Activated naive CD8-positive, alpha-beta T cell treated with anti-CD3 and anti-CD28 coated beads for 36 hours (primary cell): ENCODE measurements around the gene WDR91. TPM values are rescaled to one million over a fixed set of nuclear protein-coding genes. Genes with fewer than 3 reads are reported as not detected.
A peak's percentile ranks its signal among the peaks of the same experiment; 100 is the strongest.
"Not testable (repeated sequence)": the region's sequence is repeated elsewhere in the genome, so short reads cannot be mapped to it uniquely, and the experiment has no call there.

ENCODE experiments used
- DNase-seq: peaks from one replicate; pipeline ENCODE4 v3.0.0; 2021
- H3K27ac Mint-ChIP-seq: one replicate; pipeline ENCODE4 v1.8.0; 2022; ENCODE audit warnings: mild to moderate bottlenecking, moderate library complexity, mixed read lengths
- H3K27me3 Mint-ChIP-seq: one replicate; pipeline ENCODE4 v1.8.0; 2022; ENCODE audit warnings: mild to moderate bottlenecking, mixed read lengths
- H3K36me3 Mint-ChIP-seq: one replicate; pipeline ENCODE4 v1.8.0; 2021; ENCODE audit warnings: mild to moderate bottlenecking, mixed read lengths
- H3K4me1 Mint-ChIP-seq: one replicate; pipeline ENCODE4 v1.8.0; 2021; ENCODE audit warnings: mixed read lengths
- H3K4me3 Mint-ChIP-seq: one replicate; pipeline ENCODE4 v1.8.0; 2022; ENCODE audit warnings: mild to moderate bottlenecking, moderate library complexity, mixed read lengths
- H3K9me3 Mint-ChIP-seq: one replicate; pipeline ENCODE4 v1.8.0; 2022; ENCODE audit warnings: mixed read lengths
- total RNA-seq, 2 experiments: library from RNA; stranded (reverse); gene quantifications; one replicate each; pipeline ENCODE4 v1.2.3, GENCODE V29; 2021

Gene WDR91
- total RNA-seq, 2 experiments from 2014 or later, result 12.3 to 14.0 TPM

DNA sequence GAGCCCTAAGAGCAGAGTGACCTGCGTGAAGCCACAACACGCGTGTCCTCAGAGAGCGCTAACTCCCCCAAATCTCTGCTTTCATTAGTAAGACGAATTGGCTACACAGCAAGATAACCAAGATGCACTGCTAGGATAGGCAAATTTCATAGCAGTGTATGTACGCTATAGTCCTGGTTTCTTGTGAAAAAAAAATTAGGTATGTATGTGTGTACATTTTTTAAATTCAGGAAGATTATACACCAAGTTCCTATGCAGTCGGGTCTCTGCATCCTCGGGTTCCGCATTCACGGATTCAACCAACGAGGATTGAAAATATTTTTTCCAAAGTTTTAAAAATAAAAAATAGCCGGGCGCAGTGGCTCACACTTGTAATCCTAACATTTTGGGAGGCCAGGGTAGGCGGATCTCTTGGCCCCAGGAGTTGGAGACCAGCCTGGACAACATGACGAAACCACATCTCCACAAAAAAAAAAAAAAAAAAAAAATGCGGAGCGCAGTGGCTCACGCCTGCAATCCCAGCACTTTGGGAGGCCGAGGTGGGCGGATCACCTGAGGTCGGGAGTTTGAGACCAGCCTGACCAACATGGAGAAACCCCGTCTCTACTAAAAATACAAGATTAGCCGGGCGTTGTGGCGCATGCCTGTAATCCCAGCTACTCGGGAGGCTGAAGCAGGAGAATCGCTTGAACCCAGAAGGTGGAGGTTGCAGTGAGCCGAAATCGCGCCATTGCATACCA, 790 bp upstream of the WDR91 start:
- H3K36me3 Mint-ChIP-seq, H3K9me3 Mint-ChIP-seq, H3K27me3 Mint-ChIP-seq, DNase-seq: not testable (repeated sequence)
- Mint-ChIP-seq H3K4me3 (peak overlapping the region; percentile 85), H3K27ac (peak overlapping the region; percentile 80), H3K4me1 (peaks cover 33% of the 10 kb centered on the region)

DNA sequence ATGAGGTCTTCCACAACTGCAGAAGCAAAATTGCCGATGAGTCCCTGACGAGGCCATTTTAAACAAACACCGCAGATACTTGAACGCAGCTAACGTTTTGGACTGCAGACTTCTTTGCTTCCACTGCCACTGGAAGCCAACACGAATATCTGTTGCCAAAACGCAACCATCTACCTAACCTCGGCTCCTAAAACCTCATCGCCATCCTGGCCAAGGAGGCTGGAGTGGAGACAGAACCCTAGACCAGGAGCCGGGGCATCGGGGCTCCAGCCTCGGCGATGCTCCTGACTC, 493 bp downstream of the WDR91 start:
- Mint-ChIP-seq H3K4me1 (peaks cover 43% of the 10 kb centered on the region), H3K27me3 (no peaks in the 10 kb centered on the region), H3K36me3 (no peaks in the 10 kb centered on the region), H3K9me3 (no peaks in the 10 kb centered on the region), H3K27ac (peak overlapping the region; percentile 95), H3K4me3 (peak overlapping the region; percentile 92)
- no peak for DNase-seq

DNA sequence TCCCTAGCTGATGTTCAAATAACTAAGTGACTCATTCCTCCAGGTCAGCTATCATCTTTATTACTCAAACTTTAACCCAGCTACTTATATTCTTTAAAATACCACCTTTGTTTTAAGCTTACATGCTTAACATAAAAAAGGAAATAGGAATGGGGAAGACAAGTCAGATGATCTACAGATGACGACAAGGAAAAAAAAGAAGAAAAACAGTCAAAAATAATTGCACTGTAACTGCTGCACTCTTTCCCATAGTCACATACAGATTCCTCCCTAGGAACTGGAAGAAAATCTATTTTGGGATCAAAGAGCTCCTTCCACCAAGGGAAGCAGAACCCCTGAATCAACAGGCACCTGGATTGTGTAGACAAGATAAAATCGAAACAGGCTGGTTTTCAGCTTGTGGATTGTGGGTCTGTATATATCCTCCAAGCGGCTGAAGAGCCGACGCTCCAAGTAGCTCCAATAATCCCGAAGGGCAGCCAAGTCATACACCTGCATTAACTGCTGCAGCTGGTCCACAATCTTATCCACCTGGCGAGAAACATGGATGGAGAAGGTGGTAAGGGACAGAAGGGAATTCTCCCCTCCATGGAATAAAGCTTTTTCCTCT, 2.0 kb downstream of the WDR91 start:
- H3K4me1 Mint-ChIP-seq, result peaks cover 47% of the 10 kb centered on the region
- no peaks in the 10 kb centered on the region for H3K9me3 Mint-ChIP-seq
- H3K4me3 Mint-ChIP-seq, result no peak overlapping the region
- H3K27me3 Mint-ChIP-seq, result no peaks in the 10 kb centered on the region
- peaks cover 5% of the 10 kb centered on the region for H3K36me3 Mint-ChIP-seq
- H3K27ac Mint-ChIP-seq, result no peak overlapping the region
- no peak for DNase-seq

DNA sequence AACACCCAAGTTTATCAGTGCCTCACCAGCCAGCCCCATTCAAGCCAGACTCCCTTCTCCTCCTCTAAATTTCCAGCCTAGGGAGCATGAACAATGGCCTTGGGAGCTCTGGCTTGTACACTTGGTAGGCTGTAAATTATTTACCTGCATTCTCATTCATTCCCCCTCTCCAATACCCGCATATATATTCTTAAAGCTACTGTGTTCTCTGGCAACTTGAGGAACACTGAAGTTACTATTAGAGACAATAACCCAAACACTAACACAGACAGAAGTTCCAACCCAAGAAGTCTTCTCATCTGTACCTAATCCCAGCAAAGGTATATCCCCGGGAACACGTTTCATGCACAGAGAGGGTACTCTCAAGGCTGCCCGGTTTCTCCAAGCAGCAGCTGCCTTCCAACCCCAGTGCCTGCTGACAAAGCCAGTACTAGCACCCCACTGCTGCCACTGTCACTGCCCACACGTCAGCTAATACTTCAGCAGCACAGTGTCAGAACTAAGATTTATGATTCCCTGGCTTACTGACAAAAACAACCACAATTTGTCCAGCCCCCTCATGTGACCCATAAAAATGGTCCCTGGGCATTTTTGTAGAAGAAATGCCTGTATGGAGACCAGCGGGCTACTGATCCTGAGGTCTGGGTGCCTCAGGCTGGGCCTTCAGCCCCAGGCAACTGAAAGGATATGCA, 3.1 kb downstream of the WDR91 start:
- Mint-ChIP-seq H3K27ac (peak overlapping the region; percentile 36), H3K4me1 (peaks cover 53% of the 10 kb centered on the region), H3K27me3 (no peaks in the 10 kb centered on the region), H3K4me3 (no peak overlapping the region), H3K9me3 (no peaks in the 10 kb centered on the region), H3K36me3 (peaks cover 16% of the 10 kb centered on the region)
- no peak for DNase-seq

DNA sequence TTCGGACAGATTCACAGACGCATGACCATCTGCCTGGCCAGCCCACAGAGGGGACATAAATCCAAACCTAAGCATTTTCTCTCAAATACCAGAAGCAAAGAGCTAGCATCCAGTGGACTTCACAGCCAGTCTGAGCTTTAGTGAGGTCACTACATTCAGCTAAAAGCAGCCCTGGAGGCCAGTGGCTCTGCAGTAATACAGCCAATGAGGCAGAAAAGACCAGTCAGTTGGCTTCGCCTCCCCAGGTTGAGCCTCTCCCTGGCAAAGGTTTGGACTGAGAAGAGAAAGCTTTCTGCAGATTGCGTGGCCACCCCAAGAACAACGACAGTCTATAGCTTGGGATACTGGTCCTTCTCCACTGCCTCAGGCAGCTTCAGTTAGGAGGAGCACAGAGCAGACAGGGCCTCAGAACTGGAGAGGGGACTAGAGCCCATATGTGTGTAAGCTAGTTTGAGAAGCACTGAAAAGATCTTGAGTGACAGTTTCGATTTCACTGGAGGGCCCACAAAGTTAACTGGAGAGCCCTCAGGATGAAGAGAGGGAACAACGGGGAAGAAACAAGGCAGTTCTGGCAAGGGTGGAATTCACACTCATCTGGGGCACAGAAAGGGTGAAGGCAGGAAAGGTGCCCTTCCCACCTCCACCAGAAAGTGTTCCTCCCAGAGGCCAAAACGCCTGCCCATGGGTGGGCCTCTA, 3.8 kb downstream of the WDR91 start:
- DNase-seq, result no peak
- no peaks in the 10 kb centered on the region for H3K27me3 Mint-ChIP-seq
- peaks cover 55% of the 10 kb centered on the region for H3K4me1 Mint-ChIP-seq
- no peaks in the 10 kb centered on the region for H3K9me3 Mint-ChIP-seq
- H3K27ac Mint-ChIP-seq, result peak overlapping the region; percentile 57
- H3K4me3 Mint-ChIP-seq, result no peak overlapping the region
- H3K36me3 Mint-ChIP-seq, result peaks cover 16% of the 10 kb centered on the region

DNA sequence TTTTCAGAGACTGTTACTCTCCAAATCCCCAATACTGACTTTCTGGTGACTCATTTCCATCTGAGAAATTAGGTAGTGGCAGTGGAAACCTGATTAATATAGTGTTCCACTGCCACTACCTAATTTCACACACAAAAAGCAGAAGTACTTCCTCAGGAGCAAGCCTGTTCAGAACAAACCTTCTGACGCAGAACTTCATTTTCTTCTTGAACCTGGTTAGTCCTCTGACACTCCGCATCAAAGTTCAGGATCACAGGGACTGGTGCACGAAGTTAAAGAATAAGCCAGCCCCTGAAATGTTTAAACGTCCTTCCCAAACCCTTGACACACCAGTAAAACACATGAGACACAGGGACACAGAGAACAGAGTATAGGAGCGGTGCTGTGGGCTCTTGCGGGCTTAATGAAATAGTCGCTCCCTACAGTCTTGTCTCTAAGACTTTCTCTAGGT, 4.4 kb downstream of the WDR91 start:
- peak overlapping the region; percentile 57 for H3K27ac Mint-ChIP-seq
- H3K4me1 Mint-ChIP-seq, result peaks cover 59% of the 10 kb centered on the region
- H3K36me3 Mint-ChIP-seq, result peaks cover 19% of the 10 kb centered on the region
- no peak for DNase-seq
- H3K27me3 Mint-ChIP-seq, result no peaks in the 10 kb centered on the region
- H3K9me3 Mint-ChIP-seq, result no peaks in the 10 kb centered on the region
- H3K4me3 Mint-ChIP-seq, result peak overlapping the region; percentile 26

DNA sequence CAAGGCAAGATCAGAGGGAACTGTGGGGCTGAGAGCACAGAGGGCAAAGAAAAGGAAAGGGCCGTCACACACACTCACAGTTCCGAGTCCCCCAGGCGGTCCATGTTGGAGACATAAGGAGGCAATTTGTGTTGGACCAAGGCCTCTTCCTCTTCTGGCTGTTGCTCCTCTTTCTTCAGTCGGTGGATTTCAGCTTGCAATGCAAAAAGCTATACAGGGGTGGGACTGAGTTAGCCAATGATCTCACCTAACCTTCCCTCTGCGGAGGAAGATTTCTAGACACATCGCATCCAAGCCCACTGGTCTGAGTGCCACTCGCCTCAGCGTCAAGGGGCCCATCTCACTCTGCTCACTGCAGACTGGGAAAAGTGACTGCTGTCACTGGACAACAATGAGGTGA, 5.5 kb downstream of the WDR91 start:
- Mint-ChIP-seq H3K4me3 (no peak overlapping the region), H3K27me3 (no peaks in the 10 kb centered on the region), H3K27ac (no peak overlapping the region), H3K9me3 (no peaks in the 10 kb centered on the region), H3K36me3 (peaks cover 23% of the 10 kb centered on the region), H3K4me1 (peaks cover 60% of the 10 kb centered on the region)
- no peak for DNase-seq

DNA sequence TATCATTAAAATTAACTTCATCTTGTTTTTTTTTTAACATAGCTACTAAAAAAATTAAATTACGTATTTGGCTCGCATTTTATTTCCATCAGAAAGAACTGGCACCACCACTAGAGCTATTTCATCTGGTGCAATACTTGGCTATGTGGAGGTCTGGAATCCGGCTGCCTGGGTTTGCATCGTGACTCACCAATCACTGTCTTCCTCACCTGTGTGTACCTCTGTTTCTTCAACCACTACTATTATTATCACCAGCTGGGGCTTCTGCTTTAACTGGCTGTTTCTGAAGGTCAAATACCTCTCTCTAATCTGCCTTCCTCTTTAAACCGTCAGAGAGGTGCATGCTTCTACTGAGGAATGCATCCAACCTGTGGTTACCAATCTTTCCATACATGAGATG, 6.5 kb downstream of the WDR91 start:
- no peaks in the 10 kb centered on the region for H3K27me3 Mint-ChIP-seq

DNA sequence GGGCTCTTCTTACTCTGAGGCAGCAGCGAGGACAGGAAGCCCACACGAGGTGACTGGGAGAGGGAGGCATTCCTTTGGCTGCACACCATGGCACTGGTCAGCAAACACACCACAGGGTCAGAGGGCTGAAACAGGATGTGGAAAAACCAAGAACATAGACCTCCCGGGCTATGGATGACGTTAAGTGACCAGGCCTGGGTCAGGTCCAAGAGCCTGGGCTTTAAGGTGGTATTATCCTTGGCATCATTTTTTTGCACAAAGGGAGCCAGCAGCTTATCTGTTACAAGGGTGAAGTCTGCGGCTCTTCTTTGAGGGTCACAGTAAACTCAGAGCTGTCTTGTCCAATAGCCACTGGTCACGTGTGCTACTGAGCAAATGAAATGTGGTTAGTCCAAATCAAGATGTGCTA, 7.0 kb downstream of the WDR91 start:
- H3K27ac Mint-ChIP-seq, result no peak overlapping the region

More for the DNA sequence above, 6.5 kb downstream of the WDR91 start:
- Mint-ChIP-seq H3K9me3 (no peaks in the 10 kb centered on the region), H3K4me3 (no peak overlapping the region), H3K4me1 (peaks cover 53% of the 10 kb centered on the region), H3K27ac (no peak overlapping the region), H3K36me3 (peaks cover 23% of the 10 kb centered on the region)
- DNase-seq, result no peak

DNA sequence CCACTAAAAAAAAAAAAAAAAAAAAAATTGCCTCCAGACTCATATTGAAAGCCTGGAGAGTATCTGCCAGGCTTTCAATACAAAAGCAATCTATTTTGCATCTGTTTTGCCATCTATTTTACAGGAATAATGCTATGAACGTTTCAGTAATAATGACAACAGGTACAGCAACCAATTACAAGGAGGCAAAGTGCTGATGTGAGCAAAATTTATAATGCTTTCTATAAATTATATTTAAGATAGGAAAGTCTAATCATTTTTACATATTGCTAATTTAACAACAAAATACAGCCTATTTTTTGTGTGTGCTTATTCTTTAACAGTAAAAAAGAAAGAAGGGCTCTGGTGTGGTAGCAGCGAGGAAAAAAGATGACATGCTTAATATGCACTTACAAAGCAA, 10.0 kb downstream of the WDR91 start:
- H3K27ac Mint-ChIP-seq, result no peak overlapping the region
- no peaks in the 10 kb centered on the region for H3K27me3 Mint-ChIP-seq
- no peaks in the 10 kb centered on the region for H3K9me3 Mint-ChIP-seq
- H3K36me3 Mint-ChIP-seq, result peaks cover 34% of the 10 kb centered on the region
- DNase-seq, result no peak
- peaks cover 26% of the 10 kb centered on the region for H3K4me1 Mint-ChIP-seq
- no peak overlapping the region for H3K4me3 Mint-ChIP-seq

More for the DNA sequence above, 7.0 kb downstream of the WDR91 start:
- H3K9me3 Mint-ChIP-seq, result no peaks in the 10 kb centered on the region
- no peak overlapping the region for H3K4me3 Mint-ChIP-seq
- peaks cover 48% of the 10 kb centered on the region for H3K4me1 Mint-ChIP-seq
- no peak for DNase-seq
- H3K36me3 Mint-ChIP-seq, result peaks cover 25% of the 10 kb centered on the region
- H3K27me3 Mint-ChIP-seq, result no peaks in the 10 kb centered on the region

DNA sequence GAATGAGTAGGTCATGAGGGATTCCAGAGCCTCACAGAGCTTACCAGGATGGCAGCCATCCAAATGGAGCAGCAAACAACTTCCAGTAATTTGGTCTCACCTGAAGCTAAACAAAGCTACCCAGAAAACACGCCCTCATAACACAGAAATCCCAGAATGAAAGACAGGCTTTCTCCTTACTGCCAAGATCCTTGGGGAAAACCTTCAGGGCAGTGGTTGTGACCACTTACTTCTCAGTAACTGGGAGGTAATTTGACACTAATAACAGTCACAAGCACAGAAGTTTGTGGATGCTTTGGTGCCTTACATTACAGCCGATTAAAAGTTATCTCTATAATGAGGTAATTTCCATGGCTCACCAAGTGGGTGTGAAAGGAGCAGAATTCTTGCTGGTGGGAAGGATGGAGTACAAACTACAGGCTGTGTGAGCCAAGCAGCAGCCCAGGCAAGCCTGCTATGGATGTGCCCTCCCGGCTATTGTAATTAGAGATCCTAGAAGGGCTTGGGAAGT, 10.4 kb downstream of the WDR91 start:
- Mint-ChIP-seq H3K36me3 (peaks cover 35% of the 10 kb centered on the region), H3K27ac (no peak overlapping the region), H3K9me3 (no peaks in the 10 kb centered on the region), H3K4me3 (no peak overlapping the region), H3K27me3 (no peaks in the 10 kb centered on the region), H3K4me1 (peaks cover 21% of the 10 kb centered on the region)
- no peak for DNase-seq

DNA sequence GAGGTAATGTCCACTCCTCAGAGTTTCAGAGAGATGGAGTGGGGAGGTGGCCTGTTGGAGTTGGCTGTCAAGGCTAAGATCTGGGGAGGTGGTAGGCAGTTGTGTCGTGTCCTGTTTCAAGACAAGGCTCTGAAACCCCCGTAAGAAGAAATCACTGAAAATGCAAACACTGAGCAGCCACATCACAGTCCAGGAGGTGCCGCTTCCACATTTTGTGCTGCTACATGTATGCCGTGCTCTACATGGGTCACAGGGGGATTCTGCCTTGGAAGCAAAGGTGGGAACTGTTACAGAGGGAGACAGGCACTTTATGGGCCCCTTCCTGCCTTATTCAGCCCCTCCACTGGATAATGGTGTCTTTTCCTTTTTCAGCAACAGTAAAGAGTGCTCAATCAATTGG, 11.9 kb downstream of the WDR91 start:
- peaks cover 30% of the 10 kb centered on the region for H3K36me3 Mint-ChIP-seq
- no peak for DNase-seq

DNA sequence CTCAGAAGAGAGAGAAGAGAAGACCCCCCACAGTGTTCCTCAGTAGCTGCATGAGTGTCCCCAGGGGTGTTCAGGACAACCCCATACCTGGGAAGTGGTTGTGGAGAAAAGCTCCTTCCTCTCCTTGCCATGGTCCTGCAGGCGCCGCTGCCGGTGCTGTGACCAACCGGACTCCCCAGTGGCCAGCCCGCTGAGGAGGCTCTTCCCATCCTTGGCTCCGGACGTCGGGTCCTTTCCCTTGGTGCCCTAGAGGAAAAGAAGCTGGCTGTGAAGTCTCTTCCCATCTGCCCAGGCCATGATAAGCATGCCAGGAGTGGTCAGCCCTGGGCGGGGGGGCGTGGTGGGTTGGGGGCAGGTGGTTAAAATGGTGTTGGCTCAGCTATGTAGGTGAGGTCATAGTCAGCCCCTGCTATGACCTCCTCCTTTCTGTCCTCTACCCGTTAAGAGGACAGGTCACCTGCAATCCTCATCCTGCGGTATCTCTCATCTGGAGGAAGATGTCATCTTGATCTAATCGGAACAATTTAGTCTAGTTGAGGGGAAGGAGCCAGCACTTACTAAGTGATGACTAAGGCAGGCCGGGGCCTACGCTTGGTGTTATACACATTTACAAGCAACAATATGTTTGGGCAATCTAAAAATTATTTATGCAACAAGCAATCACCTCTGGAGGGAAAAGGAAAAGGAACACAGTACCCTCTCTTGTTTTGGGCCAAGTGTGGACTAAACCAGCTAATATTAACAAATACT, 13.2 kb downstream of the WDR91 start:
- Mint-ChIP-seq H3K27me3 (no peaks in the 10 kb centered on the region), H3K36me3 (peaks cover 25% of the 10 kb centered on the region), H3K9me3 (no peaks in the 10 kb centered on the region), H3K4me3 (no peak overlapping the region), H3K27ac (no peak overlapping the region), H3K4me1 (peaks cover 12% of the 10 kb centered on the region)
- no peak for DNase-seq

More for the DNA sequence above, 11.9 kb downstream of the WDR91 start:
- Mint-ChIP-seq H3K4me1 (peaks cover 18% of the 10 kb centered on the region), H3K9me3 (no peaks in the 10 kb centered on the region), H3K27me3 (no peaks in the 10 kb centered on the region), H3K27ac (no peak overlapping the region), H3K4me3 (no peak overlapping the region)

DNA sequence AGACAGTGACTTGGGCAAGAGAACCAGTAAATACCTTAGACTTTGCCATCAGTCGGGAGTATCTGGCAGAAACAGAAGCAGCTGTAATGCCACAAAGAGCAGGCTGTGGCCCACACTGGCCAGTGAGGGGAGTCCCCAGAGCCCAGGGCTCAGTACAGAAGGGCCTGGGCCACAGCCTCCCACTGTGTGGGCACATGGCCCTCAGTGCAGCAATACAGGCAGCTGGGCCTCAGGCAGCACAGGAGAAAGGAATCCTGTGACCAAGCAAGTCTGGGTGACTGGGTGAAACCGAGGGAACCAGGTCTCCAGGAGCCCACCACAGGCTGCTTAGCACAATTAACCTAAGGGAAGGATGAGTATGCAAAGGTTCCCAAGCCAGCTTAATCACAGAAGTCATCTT, 14.0 kb downstream of the WDR91 start:
- H3K4me1 Mint-ChIP-seq, result peaks cover 8% of the 10 kb centered on the region
- no peak overlapping the region for H3K4me3 Mint-ChIP-seq
- peaks cover 27% of the 10 kb centered on the region for H3K36me3 Mint-ChIP-seq
- no peaks in the 10 kb centered on the region for H3K27me3 Mint-ChIP-seq
- no peak for DNase-seq
- H3K27ac Mint-ChIP-seq, result no peak overlapping the region
- H3K9me3 Mint-ChIP-seq, result no peaks in the 10 kb centered on the region
